Progenitor cell of endocrine pancreas (in vitro differentiated cells): Measurements from ENCODE around the gene TMUB2. TPM values are rescaled to one million over a fixed set of nuclear protein-coding genes. Genes with fewer than 3 reads are reported as not detected.
"Not testable (repeated sequence)": the region's sequence is repeated elsewhere in the genome, so short reads cannot be mapped to it uniquely, and the experiment has no call there.

Experiments used
- DNase-seq: peaks from one replicate; pipeline ENCODE4 v3.0.0; 2021; ENCODE audit warnings: low spot score; ENCODE audit not compliant: unreplicated experiment
- H3K27ac Mint-ChIP-seq: 2 replicates; pipeline ENCODE4 v1.8.0; 2021; ENCODE audit warnings: mild to moderate bottlenecking, moderate library complexity, mixed read lengths
- H3K27me3 Mint-ChIP-seq: 2 replicates; pipeline ENCODE4 v1.8.0; 2021; ENCODE audit warnings: mixed read lengths
- H3K36me3 Mint-ChIP-seq: 2 replicates; pipeline ENCODE4 v1.8.0; 2022; ENCODE audit warnings: mixed read lengths; ENCODE audit not compliant: insufficient read depth
- H3K4me1 Mint-ChIP-seq: 2 replicates; pipeline ENCODE4 v1.8.0; 2021; ENCODE audit warnings: low read depth, mixed read lengths
- H3K4me3 Mint-ChIP-seq: 2 replicates; pipeline ENCODE4 v1.8.0; 2021; ENCODE audit warnings: low read depth, mild to moderate bottlenecking, moderate library complexity, mixed read lengths
- H3K9me3 Mint-ChIP-seq: 2 replicates; pipeline ENCODE4 v1.8.0; 2021; ENCODE audit warnings: low read depth, mixed read lengths
- CTCF ChIP-seq: fragments of 200-600 bp; sonication (generic); IDR thresholded peaks from one replicate; pipeline ENCODE4 v1.5.0; 2021; ENCODE audit warnings: antibody characterized with exemption, mild to moderate bottlenecking; ENCODE audit not compliant: unreplicated experiment
- long read RNA-seq: library from polyadenylated mRNA; unstranded; transcript quantifications from one replicate; pipeline ENCODE4 v2.0.0, GENCODE V29; 2020
- total RNA-seq: library from RNA; stranded (reverse); gene quantifications from 2 replicates; pipeline ENCODE4 v1.2.1, GENCODE V29; 2021

The TMUB2 gene
- 48.5 and 50.3 TPM in 2 replicates for total RNA-seq
- long read RNA-seq, transcript TMUB2-204 (4 exons, 1,953 nt): minor isoform, 5 of 200 reads
- long read RNA-seq, transcript TMUB2-201 (3 exons, 2,418 nt): major isoform, 33 of 200 reads
- long read RNA-seq, transcript TMUB2-213 (2 exons, 1,505 nt): minor isoform, 10 of 200 reads
- long read RNA-seq, transcript TMUB2-202 (3 exons, 1,921 nt): minor isoform, 7 of 200 reads
- long read RNA-seq, partial matches to known transcripts: 43 of 200 reads
- long read RNA-seq, other reads (novel, unspliced or antisense): 85 of 200 reads

DNA sequence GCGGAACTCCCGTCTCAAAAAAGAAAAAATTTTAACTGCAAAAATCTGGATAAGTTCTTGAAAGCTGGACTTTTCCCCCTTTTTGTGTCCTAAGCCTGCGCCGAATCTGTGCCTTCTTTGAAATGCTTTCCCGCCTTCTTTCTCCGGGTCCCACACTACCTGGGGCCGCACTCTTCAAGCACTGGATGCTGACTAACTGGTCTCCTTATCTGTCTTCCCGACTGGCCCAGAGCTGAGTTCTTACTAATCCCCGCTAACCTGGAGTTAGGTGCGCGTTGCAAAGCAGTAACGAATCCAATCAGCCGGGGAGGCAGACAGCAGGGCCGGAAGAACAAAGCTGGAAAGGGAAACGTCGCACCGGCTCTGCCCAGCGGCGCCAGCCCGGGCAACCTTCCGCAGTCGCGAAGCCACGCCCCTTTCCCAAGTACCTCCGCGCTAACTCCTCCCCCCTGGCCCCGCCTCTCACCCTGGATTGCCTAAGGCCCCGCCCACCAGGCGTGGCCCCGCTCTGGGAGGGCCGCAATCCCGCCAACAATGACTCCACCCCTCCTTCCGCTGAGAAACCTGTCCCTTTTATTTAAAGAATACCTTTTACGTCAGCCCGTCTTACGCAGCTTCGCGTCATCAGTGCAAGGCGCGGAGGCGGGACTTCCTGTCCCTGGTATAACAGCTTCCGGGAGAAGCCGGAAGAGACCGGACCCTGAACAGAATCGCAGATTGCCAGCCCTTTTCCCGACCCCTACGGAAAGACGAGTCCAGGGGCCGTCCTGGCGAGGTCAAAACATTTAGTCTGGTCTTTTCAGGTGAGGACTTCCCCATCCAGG is at the start of gene TMUB2:
TMUB2 (plus strand) TSS at position 666 of the 824 bp plus-strand sequence. CDS start 737 bp downstream, outside the sequence.
- H3K27me3 Mint-ChIP-seq: no peaks in the 10 kb centered on the region
- H3K36me3 Mint-ChIP-seq: peaks cover 14% of the 10 kb centered on the region

DNA sequence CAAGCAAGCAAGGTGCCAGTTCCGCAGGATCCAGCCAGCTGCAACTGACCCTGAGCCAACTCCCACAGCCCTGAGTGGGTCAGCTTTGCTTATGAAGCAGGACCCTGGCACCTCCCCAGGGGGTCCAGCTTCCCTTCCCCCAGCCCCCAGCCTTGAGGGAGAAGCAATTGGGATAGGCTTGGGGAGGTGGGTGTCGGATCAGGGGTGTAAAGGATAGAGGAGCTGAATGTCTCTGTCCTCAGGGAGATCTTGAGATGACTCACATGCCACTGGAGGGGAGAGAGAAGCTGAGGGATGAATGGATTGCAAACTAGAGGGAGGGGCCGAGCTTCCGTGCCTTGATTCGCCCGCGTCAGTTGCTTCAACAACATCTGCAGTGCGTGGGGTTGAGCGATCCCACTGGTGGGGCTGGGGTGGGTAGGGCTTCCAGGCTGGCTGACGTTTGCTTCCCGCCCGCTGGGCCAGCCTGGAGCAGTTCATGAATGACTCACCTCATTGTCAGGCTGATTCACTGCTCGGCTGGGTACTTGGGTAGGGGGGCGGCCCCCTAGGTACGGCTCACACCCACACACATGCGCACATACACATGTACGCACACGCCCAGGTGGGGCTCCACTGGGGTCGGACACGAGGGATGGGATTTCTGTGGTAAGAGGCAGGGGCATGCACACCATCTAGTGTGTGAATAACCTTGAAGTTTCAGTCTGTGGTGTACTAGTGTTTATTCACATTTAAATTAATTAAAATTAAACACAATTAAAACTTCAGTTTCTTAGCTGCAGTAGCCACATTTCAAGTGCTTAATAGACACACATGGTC is 48.7 kb upstream of the TMUB2 start:
- no peak for TF ChIP-seq CTCF
- DNase-seq: peak; percentile 57

More for the DNA sequence above, at the start of gene TMUB2:
- TF ChIP-seq CTCF: no peak
- H3K4me3 Mint-ChIP-seq: peak within 1 kb of the TSS; percentile 97
- no peaks in the 10 kb centered on the region for H3K9me3 Mint-ChIP-seq
- H3K27ac Mint-ChIP-seq: peak within 1 kb of the TSS; percentile 99
- H3K4me1 Mint-ChIP-seq: peaks cover 14% of the 10 kb centered on the region
- DNase-seq: peak; percentile 98

DNA sequence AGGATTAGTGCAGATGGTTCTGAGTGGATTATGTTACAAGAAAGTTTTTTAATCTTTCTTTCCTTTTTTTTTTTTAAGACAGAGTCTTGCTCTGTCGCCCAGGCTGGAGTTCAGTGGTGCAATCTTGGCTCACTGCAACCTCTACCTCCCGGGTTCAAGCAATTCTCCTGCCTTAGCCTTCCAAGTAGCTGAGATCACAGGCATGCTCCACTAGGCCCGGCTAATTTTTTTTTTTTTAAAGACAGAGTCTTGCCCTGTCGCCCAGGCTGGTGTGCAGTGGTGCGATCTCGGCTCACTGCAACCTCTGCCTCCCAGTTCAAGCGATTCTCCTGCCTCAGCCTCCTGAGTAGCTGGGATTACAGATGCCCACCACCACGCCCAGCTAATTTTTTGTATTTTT is 42.9 kb upstream of the TMUB2 start:
- H3K27ac Mint-ChIP-seq: not testable (repeated sequence)

More for the DNA sequence above, 48.7 kb upstream of the TMUB2 start:
- peak overlapping the region; percentile 95 for H3K27ac Mint-ChIP-seq
- H3K36me3 Mint-ChIP-seq: no peaks in the 10 kb centered on the region
- peak overlapping the region; percentile 68 for H3K4me3 Mint-ChIP-seq
- H3K27me3 Mint-ChIP-seq: no peaks in the 10 kb centered on the region
- H3K4me1 Mint-ChIP-seq: peaks cover 16% of the 10 kb centered on the region
- H3K9me3 Mint-ChIP-seq: no peaks in the 10 kb centered on the region

GRCh38 chr17:44144966-44145739 is 41.6 kb upstream of the TMUB2 start:
- H3K36me3 Mint-ChIP-seq: no peaks in the 10 kb centered on the region
- no peak for DNase-seq
- no peak overlapping the region for H3K4me3 Mint-ChIP-seq
- H3K27ac Mint-ChIP-seq: peak overlapping the region; percentile 18
- H3K9me3 Mint-ChIP-seq: no peaks in the 10 kb centered on the region
- H3K4me1 Mint-ChIP-seq: peaks cover 3% of the 10 kb centered on the region
- no peak for TF ChIP-seq CTCF
- H3K27me3 Mint-ChIP-seq: no peaks in the 10 kb centered on the region

More for the DNA sequence above, 42.9 kb upstream of the TMUB2 start:
- H3K9me3 Mint-ChIP-seq, H3K4me3 Mint-ChIP-seq, H3K36me3 Mint-ChIP-seq, DNase-seq, H3K4me1 Mint-ChIP-seq, H3K27me3 Mint-ChIP-seq: not testable (repeated sequence)

DNA sequence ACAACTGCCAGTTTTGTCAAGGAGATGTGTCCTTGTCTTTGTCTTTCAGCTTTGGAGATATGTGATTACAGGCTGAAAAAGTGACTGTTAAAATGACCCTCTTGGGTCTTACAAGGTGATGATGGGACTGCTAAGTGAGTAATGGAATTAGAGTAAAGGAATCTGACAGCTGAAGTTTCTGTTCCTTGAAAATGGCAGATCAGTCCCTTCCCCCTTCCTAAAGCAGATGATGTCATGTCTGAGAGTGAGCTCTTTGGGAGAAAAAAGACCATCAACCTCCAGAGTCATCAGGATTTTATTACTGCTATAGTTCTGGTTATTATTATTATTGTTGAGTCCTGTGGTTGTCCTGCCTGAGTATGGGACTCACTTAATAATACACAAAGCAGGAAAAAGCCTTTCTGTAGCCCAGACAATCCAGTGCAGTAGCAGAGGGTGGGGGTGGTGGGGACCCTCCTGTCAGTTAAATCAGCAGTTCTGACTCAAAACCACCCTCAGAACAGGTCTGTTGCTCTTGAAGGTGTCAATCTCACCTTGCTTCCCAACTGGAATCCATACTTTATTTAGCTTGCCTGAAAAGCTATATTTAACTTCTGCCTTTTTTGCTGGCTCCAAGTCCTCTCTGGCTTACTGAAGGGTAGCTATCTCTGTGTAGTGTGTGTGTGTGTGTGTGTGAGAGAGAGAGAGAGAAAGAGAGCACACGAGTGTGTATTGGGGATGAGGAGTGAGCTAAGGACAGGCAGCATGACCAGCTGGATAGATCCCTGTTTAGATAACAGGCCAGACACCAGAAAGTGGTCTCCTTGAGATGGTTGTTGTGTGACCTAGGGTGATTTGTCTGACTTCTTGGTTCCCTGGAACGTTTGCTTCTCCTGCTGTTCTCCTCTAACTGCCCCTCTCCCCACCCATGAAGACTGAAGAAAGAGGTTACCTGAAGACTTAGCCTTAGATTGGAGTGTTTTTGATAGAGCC is 40.1 kb upstream of the TMUB2 start:
- Mint-ChIP-seq H3K36me3 (peaks cover 1% of the 10 kb centered on the region), H3K4me3 (no peak overlapping the region), H3K4me1 (peaks cover 3% of the 10 kb centered on the region), H3K27ac (no peak overlapping the region), H3K27me3 (no peaks in the 10 kb centered on the region), H3K9me3 (no peaks in the 10 kb centered on the region)
- DNase-seq: no peak
- no peak for TF ChIP-seq CTCF
